HEK293T (cell line): ENCODE results near the gene COL17A1.

ENCODE experiments used
- CTCF ChIA-PET: fragments of 350-600 bp; formaldehyde crosslinking; extraction: SDS; loops from one replicate; lab custom pipeline; 2021; ENCODE audit warnings: antibody characterized with exemption, inconsistent platforms; lab: Yijun Ruan, JAX
- POLR2A ChIA-PET: fragments of 350-600 bp; formaldehyde crosslinking; extraction: SDS; loops from one replicate; lab custom pipeline; 2020; ENCODE audit warnings: antibody characterized with exemption, inconsistent platforms; lab: Yijun Ruan, JAX
- DNase-seq: peaks from one replicate; pipeline ENCODE4 v3.0.0; 2012; ENCODE audit warnings: mixed read lengths; ENCODE audit errors: extremely low spot score
- ARNT ChIP-seq: fragments of 450-650 bp; IDR thresholded peaks from 2 replicates; pipeline ENCODE4 v1.6.1; 2017; ENCODE audit warnings: mild to moderate bottlenecking
- BHLHE40 ChIP-seq: fragments of 450-650 bp; IDR thresholded peaks from 2 replicates; pipeline ENCODE4 v1.6.1; 2016; ENCODE audit warnings: mild to moderate bottlenecking, moderate library complexity, borderline replicate concordance
- CTBP1 ChIP-seq: fragments of 450-650 bp; IDR thresholded peaks from 2 replicates; pipeline ENCODE4 v1.6.1; 2016; ENCODE audit warnings: borderline replicate concordance
- ELF4 ChIP-seq: fragments of 450-650 bp; IDR thresholded peaks from 2 replicates; pipeline ENCODE4 v1.6.1; 2017; ENCODE audit warnings: antibody characterized with exemption
- FOXA1 ChIP-seq: fragments of 450-650 bp; IDR thresholded peaks from 2 replicates; pipeline ENCODE4 v1.6.1; 2016; ENCODE audit warnings: mild to moderate bottlenecking
- FOXK2 ChIP-seq: fragments of 450-650 bp; IDR thresholded peaks from 2 replicates; pipeline ENCODE4 v1.6.1; 2016; ENCODE audit warnings: mild to moderate bottlenecking
- FOXM1 ChIP-seq: fragments of 450-650 bp; IDR thresholded peaks from 2 replicates; pipeline ENCODE4 v1.6.1; 2017; ENCODE audit warnings: mild to moderate bottlenecking, borderline replicate concordance
- HDGF ChIP-seq: fragments of 450-650 bp; IDR thresholded peaks from 2 replicates; pipeline ENCODE4 v1.6.1; 2017; ENCODE audit warnings: antibody characterized with exemption, borderline replicate concordance
- L3MBTL2 ChIP-seq: fragments of 450-650 bp; conservative IDR thresholded peaks from 2 replicates; pipeline ENCODE4 v1.6.1; 2016; ENCODE audit warnings: mild to moderate bottlenecking
- LEF1 ChIP-seq: fragments of 450-650 bp; IDR thresholded peaks from 2 replicates; pipeline ENCODE4 v1.6.1; 2017; ENCODE audit warnings: mild to moderate bottlenecking, borderline replicate concordance
- NFRKB ChIP-seq: fragments of 450-650 bp; IDR thresholded peaks from 2 replicates; pipeline ENCODE4 v1.6.1; 2016; ENCODE audit warnings: mild to moderate bottlenecking, moderate library complexity
- SP1 ChIP-seq: fragments of 450-650 bp; IDR thresholded peaks from 2 replicates; pipeline ENCODE4 v1.6.1; 2017
- SUZ12 ChIP-seq: fragments of 450-650 bp; IDR thresholded peaks from 2 replicates; pipeline ENCODE4 v1.6.1; 2016; ENCODE audit warnings: mild to moderate bottlenecking
- TARDBP ChIP-seq: fragments of 450-650 bp; IDR thresholded peaks from 2 replicates; pipeline ENCODE4 v1.6.1; 2016
- ZNF384 ChIP-seq: fragments of 450-650 bp; IDR thresholded peaks from 2 replicates; pipeline ENCODE4 v1.6.1; 2016
- TF ChIP-seq, protein P1 (sequence below): fragments of 450-650 bp; IDR thresholded peaks from 2 replicates; pipeline ENCODE4 v1.6.1; 2016

The COL17A1 gene

GRCh38 chr10:104053201-104053600, 32.5 kb downstream of the COL17A1 start:
- POLR2A ChIA-PET = no interaction called here

GRCh38 chr10:104052431-104052830, 33.2 kb downstream of the COL17A1 start:
- ChIA-PET CTCF (no interaction called here), POLR2A (no interaction called here)
- DNase-seq = no peak
- TF ChIP-seq SUZ12 = no peak
- TF ChIP-seq ARNT = no peak
- no peak for TF ChIP-seq CTBP1
- TF ChIP-seq FOXK2 = no peak
- TF ChIP-seq FOXM1 = no peak
- no peak for TF ChIP-seq BHLHE40
- TF ChIP-seq NFRKB = no peak
- TF ChIP-seq SP1 = no peak
- TF ChIP-seq ELF4 = no peak
- TF ChIP-seq TARDBP = no peak
- no peak for TF ChIP-seq L3MBTL2
- TF ChIP-seq LEF1 = no peak

More at GRCh38 chr10:104053201-104053600, 32.5 kb downstream of the COL17A1 start:
- CTCF ChIA-PET = no interaction called here
- DNase-seq = no peak
- TF ChIP-seq LEF1 = no peak
- TF ChIP-seq L3MBTL2 = no peak
- TF ChIP-seq FOXK2 = no peak
- no peak for TF ChIP-seq FOXA1
- TF ChIP-seq SP1 = no peak
- TF ChIP-seq ZNF384 = no peak
- TF ChIP-seq FOXM1 = no peak
- TF ChIP-seq ARNT = no peak

GRCh38 chr10:104049504-104050250, 36.0 kb downstream of the COL17A1 start:
- TF ChIP-seq ELF4 (no peak), FOXA1 (no peak), LEF1 (no peak), BHLHE40 (no peak)
- TF ChIP-seq, protein P1, sequence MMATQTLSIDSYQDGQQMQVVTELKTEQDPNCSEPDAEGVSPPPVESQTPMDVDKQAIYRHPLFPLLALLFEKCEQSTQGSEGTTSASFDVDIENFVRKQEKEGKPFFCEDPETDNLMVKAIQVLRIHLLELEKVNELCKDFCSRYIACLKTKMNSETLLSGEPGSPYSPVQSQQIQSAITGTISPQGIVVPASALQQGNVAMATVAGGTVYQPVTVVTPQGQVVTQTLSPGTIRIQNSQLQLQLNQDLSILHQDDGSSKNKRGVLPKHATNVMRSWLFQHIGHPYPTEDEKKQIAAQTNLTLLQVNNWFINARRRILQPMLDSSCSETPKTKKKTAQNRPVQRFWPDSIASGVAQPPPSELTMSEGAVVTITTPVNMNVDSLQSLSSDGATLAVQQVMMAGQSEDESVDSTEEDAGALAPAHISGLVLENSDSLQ = no peak
- DNase-seq = no peak
- CTCF ChIA-PET = no interaction called here
- POLR2A ChIA-PET = interaction anchor here (1.4 kb wide), 1 partner anchor 72 kb away, joined by 7 read pairs; the partner anchor contains the start of gene SFR1

DNA sequence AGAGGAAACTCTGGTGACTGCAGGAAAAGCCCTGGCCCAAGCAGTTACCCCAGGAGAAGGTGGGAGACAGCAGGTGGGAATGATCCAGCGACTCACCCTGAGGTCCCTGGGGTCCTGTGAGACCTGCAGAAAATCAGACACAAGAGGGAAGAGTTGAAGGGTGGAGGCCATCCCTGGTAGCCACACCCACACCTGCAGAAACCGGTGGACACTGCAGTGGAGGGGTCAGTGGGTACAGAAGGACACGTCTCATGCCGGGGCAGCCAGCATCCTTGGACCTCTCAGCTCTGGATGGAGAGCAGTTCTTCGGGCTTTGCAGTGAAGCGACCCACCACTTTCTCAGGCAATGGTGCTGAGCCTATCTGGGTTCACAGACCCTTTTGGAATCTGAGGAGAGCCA, 39.0 kb downstream of the COL17A1 start:
- POLR2A ChIA-PET = no interaction called here
- TF ChIP-seq, protein P1 = no peak
- no peak for TF ChIP-seq LEF1
- TF ChIP-seq ELF4 = no peak
- no peak for TF ChIP-seq FOXM1
- TF ChIP-seq SUZ12 = no peak
- no peak for TF ChIP-seq ZNF384
- no peak for TF ChIP-seq CTBP1
- no peak for TF ChIP-seq ARNT
- no peak for TF ChIP-seq SP1
- no peak for TF ChIP-seq NFRKB
- TF ChIP-seq FOXA1 = no peak
- TF ChIP-seq TARDBP = no peak
- TF ChIP-seq BHLHE40 = no peak
- TF ChIP-seq FOXK2 = no peak
- no peak for TF ChIP-seq HDGF
- TF ChIP-seq L3MBTL2 = no peak
- CTCF ChIA-PET = interaction anchor here (0.7 kb wide), 1 partner anchor 227 kb away, joined by 3 read pairs; no protein-coding TSS in a partner anchor
- DNase-seq = no peak

DNA sequence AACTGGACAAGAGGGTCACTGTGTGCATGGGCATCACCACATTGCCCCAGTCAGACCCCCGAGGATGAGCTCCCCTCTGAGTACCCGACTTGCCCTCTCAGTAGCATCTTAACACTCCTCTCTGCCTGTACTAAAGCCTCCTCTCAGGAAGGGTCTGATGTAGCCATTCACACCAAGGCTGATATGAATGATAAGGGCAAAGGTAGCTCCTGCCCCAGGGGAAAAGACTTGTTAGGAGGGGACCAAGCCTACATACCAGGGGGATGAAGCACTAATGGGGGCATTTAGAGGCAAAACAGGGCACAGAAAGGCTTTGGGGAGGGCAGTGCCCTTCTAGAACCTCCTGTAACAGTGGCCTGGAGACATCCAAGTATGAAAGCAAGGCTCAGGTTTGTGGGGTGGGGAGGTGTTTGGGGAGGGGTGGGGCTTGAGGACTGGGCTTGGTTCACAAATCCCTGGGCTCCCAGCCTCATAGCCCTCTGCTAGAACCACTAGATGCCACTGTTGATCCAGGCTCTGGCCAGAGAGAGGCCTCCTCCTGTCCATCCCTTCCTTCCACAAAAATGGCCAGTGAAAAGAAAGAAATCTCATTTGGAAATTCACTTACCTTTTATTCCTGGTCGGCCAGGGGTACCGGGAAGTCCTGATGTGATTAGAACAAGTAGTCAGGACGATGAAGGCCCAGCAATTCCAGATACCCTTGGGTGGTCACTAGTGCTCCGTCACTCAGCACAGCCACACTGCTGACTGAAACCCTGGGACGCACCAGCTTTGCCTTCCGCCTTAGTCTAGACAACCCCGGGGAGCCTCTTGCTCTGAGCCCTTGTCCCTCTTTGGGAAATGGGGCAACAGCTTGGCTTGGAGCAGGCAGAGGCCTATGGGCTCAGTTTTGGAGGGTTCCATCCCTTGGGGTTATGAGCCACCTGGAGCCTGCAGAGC, 40.3 kb downstream of the COL17A1 start:
- peak; percentile 72 for DNase-seq
- ChIA-PET CTCF (no interaction called here), POLR2A (interaction anchor here (1.0 kb wide), 1 partner anchor 76 kb away, joined by 3 read pairs; no protein-coding TSS in a partner anchor)
- TF ChIP-seq TARDBP = no peak
- TF ChIP-seq NFRKB = no peak
- no peak for TF ChIP-seq BHLHE40
- TF ChIP-seq, protein P1 = no peak
- TF ChIP-seq FOXM1 = no peak
- no peak for TF ChIP-seq L3MBTL2
- no peak for TF ChIP-seq SP1
- TF ChIP-seq LEF1 = no peak

DNA sequence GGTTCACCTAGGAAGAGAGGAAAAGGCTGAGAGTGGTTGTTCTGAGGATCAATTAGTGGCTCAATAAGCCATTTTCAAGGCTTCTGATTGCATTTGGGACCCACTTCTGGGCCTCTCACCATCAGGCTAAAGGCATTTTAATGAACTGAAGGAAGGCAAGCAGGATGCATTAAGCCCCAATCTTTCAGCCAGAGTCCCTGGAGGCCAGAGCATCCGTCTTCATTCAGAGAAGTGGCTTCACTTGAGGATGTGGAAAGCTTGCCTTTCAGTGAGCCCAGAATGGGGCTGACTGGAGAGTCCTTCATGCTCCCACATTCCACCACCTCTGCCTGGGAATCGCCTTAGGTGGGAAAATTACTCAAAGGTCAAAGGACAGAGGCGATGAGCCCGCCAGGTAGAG, 41.8 kb downstream of the COL17A1 start:
- ChIA-PET CTCF (no interaction called here), POLR2A (no interaction called here)
- no peak for DNase-seq
- TF ChIP-seq, protein P1 = no peak
- no peak for TF ChIP-seq ZNF384
- no peak for TF ChIP-seq HDGF
- TF ChIP-seq SP1 = no peak
- TF ChIP-seq CTBP1 = no peak
- no peak for TF ChIP-seq TARDBP
- no peak for TF ChIP-seq NFRKB
- no peak for TF ChIP-seq FOXK2
- no peak for TF ChIP-seq LEF1
- no peak for TF ChIP-seq BHLHE40
- no peak for TF ChIP-seq FOXA1
- TF ChIP-seq ARNT = no peak
- no peak for TF ChIP-seq SUZ12
- no peak for TF ChIP-seq ELF4
- no peak for TF ChIP-seq FOXM1
- no peak for TF ChIP-seq L3MBTL2
